DMS 273 (cell line): ENCODE data around the gene DNAH6.
A peak's percentile ranks its signal among the peaks of the same experiment; 100 is the strongest.

Experiments used
- DNase-seq: peaks from one replicate; lab custom pipeline; 2025; ENCODE audit not compliant: unreplicated experiment; lab: John Stamatoyannopoulos, UW

DNAH6 gene, protein sequence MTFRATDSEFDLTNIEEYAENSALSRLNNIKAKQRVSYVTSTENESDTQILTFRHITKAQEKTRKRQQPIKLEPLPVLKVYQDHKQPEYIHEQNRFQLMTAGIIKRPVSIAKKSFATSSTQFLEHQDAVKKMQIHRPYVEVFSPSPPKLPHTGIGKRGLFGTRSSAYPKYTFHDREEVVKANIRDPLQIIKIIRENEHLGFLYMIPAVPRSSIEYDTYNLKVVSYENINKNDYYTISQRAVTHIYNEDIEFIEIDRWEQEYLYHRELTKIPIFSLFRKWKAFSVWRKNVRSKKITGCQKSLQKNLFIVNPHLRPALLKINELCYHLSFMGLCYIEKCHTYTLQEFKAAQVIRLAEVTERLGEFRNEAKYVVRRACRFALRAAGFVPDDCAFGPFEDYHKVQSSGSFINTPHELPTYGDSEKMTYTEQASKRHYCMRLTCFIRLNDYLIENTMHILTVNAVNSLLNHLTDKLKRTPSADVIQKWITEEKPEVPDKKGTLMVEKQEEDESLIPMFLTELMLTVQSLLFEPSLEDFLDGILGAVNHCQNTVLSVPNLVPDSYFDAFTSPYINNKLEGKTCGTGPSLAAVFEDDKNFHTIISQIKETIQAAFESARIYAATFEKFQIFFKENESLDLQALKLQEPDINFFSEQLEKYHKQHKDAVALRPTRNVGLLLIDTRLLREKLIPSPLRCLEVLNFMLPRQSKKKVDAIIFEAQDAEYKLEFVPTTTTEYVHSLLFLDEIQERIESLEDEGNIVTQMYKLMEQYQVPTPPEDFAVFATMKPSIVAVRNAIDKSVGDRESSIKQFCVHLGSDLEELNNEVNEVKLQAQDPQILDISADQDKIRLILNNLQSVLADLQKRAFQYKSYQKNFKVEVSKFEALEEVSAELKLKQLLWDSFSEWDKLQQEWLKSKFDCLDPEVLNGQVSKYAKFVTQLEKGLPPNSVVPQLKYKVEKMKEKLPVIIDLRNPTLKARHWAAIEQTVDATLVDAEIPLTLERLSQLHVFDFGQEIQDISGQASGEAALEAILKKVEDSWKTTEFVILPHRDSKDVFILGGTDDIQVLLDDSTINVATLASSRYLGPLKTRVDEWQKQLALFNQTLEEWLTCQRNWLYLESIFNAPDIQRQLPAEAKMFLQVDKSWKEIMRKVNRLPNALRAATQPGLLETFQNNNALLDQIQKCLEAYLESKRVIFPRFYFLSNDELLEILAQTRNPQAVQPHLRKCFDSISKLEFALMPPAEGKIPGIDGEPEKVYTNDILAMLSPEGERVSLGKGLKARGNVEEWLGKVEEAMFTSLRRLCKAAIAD (N-terminal part only)

GRCh38 chr2:84516234-84516986, at the start of gene DNAH6:
Gene DNAH6, plus strand, starts transcription at chr2:84516498. Its CDS starts 1,329 bp downstream, at chr2:84517827.
- DNase-seq: peak; percentile 98

- no peak for DNase-seq
These were observed 48.9 kb upstream of the DNAH6 start for GRCh38 chr2:84467389-84467788.

DNA sequence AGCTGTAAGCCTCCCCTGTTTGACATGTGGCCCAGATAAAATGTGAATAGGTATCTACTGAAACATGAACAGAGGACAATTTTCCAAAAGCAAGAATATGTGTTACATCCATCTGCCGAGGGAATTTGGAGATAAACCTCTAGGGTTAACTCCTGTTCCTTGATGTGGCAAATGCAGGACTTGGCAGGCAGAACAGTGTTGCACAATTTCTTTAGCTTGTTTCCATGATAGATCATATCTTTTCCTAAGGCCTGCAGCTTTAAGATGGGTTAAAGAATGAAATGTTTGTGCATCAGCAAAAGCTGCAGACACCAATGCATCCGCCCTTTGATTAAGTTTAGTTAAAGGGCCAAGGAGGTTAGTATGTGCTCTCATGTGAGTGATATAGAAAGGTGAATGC, 43.9 kb upstream of the DNAH6 start:
- peak; percentile 13 for DNase-seq

- DNase-seq: no peak
These were observed 43.3 kb upstream of the DNAH6 start for GRCh38 chr2:84472856-84473565.

GRCh38 chr2:84474176-84474575, 42.1 kb upstream of the DNAH6 start:
- no peak for DNase-seq

- DNase-seq: no peak
These were observed 38.4 kb upstream of the DNAH6 start for GRCh38 chr2:84477886-84478285.

- DNase-seq: no peak
These were observed 37.4 kb upstream of the DNAH6 start for GRCh38 chr2:84478867-84479266.

GRCh38 chr2:84481702-84482101, 34.6 kb upstream of the DNAH6 start:
- no peak for DNase-seq

DNA sequence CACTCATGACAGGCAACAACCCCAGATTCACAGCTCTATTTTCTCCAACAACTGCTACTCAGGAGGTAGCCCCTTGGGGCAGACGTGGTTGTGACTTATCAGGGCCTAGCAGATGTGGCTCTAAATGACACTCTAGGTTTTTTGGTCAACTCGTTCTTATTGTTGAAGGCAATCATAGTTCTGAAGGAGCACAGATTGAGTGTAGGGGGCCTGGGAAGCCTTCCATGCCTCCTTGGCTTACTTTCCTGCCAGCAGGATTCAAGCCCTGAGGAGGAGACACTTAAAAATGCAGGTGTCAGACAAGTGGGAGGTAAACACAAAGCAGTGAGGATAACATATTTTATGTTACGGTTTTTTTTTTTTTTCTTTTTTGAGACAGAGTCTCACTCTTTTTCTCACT, 33.7 kb upstream of the DNAH6 start:
- no peak for DNase-seq

GRCh38 chr2:84483320-84483719, 33.0 kb upstream of the DNAH6 start:
- no peak for DNase-seq

DNA sequence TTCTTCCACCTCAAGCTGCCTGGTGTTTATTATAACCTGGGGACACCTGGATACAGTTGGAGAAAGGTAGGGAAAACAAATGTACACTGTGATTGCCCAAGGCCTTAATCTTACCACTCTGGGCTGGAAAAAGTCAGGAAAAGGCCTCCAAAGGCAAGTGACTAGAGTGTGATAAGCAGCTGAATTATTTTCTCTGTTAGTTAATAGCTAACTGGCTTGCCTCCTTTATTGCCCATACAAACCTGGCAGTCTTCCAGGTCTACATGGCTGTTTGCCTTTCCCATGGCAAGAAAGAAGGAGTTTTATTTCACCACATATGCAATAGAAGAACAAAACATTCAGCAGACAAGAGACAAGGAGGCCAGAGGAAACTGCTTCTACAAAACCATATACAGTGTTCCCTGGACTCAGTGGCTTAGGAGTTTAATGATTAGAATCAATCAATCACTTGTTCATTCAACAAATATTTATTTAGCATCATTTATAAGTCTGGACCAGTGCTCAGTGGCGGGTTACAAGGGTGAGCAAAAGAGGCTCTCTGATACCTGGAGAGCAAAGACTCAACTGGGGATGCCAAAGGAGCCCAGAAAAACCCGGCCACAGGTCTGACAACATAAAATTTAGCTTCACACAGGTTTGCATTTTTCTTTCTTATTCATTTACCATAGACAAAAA, 29.7 kb upstream of the DNAH6 start:
- DNase-seq: peak; percentile 41

- DNase-seq: no peak
These were observed 28.9 kb upstream of the DNAH6 start for GRCh38 chr2:84487298-84487996.

GRCh38 chr2:84491256-84491655, 25.0 kb upstream of the DNAH6 start:
- DNase-seq: no peak

GRCh38 chr2:84491741-84492140, 24.6 kb upstream of the DNAH6 start:
- DNase-seq: no peak

DNA sequence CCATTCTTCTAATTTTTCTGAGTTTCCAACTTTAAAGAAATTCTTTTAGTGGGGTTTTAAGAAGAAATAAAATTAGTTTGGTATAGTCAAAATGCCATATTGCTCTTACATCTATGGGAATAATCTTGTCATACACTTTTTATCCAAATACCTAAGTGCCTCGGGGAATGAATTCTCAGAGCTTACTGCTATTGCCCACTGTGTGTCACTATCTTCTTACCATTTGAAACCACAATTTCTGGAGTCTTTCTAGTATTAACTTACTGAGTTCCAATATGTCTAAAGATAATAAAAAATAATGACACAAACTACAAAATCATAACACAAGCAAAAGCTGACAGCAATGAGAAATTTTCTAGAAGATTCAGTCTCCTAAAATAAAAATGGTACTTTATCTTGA, 23.7 kb upstream of the DNAH6 start:
- peak; percentile 4 for DNase-seq

GRCh38 chr2:84493514-84493913, 22.8 kb upstream of the DNAH6 start:
- DNase-seq: no peak

GRCh38 chr2:84494070-84494469, 22.2 kb upstream of the DNAH6 start:
- DNase-seq: no peak

DNA sequence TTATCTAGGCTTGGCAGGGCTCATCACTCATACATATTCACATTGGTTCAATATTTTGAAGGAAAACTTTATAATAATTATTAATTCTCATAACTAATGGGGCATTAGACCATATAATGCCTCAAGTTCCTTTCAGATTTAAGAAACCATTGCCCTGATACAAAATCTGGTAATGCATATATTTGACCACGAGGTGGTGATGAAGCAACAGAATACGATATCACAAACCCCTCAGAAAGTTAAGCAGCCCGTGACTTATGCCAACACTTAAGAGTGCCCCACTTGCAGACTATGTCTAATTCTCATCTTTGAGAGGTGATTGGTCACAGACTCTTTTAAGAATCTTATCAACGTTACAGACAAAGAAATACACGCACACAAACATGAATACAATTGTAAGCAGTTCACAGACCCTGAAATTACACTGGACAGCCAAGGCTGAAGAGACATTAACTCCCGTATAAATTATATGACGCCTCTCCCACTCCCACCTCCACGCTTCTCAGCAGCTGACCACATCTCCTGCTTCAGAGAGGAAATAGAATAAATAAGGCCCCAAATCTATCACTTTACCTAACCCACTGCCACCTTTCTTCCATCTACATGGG, 20.7 kb upstream of the DNAH6 start:
- DNase-seq: peak; percentile 80
